NB4 (cell line): Measurements from ENCODE around the gene FAAH2.

Source experiments
- POLR2A ChIP-seq: IDR thresholded peaks from 2 replicates; pipeline ENCODE4 v1.6.1; 2011; ENCODE audit warnings: mild to moderate bottlenecking; ENCODE audit not compliant: insufficient read length; ENCODE audit errors: extremely low read depth
- TF ChIP-seq, protein P1 (sequence below): IDR thresholded peaks from one replicate; pipeline ENCODE4 v1.5.1; 2012; ENCODE audit warnings: low read depth, low read length
- TF ChIP-seq, protein P2 (sequence below): IDR thresholded peaks from 2 replicates; pipeline ENCODE4 v1.6.1; 2011; ENCODE audit warnings: low read depth, low read length

DNA sequence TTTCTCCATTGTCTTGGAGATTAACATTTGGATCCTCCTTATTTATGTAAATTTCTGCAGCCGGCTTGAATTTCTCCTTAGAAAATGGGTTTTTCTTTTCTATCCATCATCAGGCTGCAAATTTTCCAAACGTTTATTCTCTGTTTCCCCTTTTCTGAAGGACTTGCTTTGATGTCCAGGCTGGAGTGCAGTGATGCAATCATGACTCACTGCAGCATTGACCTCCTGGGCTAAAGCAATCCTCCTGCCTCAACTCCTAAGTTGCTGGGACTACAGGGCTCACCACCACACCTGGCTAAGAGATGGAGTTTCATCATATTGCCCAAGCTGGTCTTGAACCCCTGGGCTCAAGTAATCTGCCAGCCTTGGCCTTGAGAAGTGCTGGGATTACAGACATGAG is 161.3 kb downstream of the FAAH2 start:
- TF ChIP-seq, protein P1, sequence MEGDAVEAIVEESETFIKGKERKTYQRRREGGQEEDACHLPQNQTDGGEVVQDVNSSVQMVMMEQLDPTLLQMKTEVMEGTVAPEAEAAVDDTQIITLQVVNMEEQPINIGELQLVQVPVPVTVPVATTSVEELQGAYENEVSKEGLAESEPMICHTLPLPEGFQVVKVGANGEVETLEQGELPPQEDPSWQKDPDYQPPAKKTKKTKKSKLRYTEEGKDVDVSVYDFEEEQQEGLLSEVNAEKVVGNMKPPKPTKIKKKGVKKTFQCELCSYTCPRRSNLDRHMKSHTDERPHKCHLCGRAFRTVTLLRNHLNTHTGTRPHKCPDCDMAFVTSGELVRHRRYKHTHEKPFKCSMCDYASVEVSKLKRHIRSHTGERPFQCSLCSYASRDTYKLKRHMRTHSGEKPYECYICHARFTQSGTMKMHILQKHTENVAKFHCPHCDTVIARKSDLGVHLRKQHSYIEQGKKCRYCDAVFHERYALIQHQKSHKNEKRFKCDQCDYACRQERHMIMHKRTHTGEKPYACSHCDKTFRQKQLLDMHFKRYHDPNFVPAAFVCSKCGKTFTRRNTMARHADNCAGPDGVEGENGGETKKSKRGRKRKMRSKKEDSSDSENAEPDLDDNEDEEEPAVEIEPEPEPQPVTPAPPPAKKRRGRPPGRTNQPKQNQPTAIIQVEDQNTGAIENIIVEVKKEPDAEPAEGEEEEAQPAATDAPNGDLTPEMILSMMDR: no peak
- TF ChIP-seq, protein P2, sequence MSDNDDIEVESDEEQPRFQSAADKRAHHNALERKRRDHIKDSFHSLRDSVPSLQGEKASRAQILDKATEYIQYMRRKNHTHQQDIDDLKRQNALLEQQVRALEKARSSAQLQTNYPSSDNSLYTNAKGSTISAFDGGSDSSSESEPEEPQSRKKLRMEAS: no peak
- TF ChIP-seq POLR2A: no peak
